Measurements from ENCODE around the gene SERPINA1.

Gene SERPINA1

DNA sequence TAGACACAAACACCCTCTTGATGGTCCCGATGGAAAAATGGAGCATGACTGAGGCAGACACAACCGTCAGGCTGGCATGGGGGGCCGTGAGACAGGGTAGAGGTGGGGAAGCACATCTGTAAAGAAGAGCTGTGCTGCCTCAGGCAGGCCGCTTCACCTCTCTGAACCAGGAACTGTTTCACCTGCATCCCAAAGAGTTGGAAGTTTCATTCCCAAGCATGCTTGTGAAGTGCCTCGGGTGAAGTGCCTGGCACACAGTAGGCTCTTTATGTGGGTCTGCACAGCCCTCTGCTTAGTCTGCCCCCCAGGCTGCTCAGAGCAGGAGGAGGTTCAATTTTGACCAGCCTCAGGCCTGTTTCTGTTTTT, 685 bp upstream of the SERPINA1 start:
- no peak for DNase-seq (ENCODE audit: low read depth)
- no peak overlapping the region for H3K4me3 ChIP-seq (ENCODE audit: low read length)
- TF ChIP-seq, protein P1, sequence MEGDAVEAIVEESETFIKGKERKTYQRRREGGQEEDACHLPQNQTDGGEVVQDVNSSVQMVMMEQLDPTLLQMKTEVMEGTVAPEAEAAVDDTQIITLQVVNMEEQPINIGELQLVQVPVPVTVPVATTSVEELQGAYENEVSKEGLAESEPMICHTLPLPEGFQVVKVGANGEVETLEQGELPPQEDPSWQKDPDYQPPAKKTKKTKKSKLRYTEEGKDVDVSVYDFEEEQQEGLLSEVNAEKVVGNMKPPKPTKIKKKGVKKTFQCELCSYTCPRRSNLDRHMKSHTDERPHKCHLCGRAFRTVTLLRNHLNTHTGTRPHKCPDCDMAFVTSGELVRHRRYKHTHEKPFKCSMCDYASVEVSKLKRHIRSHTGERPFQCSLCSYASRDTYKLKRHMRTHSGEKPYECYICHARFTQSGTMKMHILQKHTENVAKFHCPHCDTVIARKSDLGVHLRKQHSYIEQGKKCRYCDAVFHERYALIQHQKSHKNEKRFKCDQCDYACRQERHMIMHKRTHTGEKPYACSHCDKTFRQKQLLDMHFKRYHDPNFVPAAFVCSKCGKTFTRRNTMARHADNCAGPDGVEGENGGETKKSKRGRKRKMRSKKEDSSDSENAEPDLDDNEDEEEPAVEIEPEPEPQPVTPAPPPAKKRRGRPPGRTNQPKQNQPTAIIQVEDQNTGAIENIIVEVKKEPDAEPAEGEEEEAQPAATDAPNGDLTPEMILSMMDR (conservative IDR thresholded peaks at IDR 0.05; ENCODE audit: low read depth, low read length): no peak

DNA sequence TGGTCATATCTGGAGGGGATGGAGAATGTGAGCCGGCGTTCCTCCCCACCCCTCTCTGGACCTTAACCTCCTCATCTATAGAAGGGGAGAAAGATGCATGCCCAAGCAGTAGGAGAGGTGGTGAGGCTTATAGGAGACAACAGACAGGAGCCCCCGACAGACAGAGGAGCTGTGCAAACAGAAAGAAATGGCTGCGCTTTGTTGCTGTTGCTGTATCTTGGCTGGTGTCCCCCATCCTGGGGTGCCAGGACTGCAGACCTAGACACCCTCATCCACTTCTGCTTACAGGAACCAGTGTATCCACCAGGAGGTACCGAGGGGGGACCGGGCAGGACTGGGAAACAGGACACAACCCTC, 397 bp downstream of the SERPINA1 start:
- TF ChIP-seq, protein P1 (conservative IDR thresholded peaks at IDR 0.05; ENCODE audit: low read depth, low read length): no peak
- no peak overlapping the region for H3K4me3 ChIP-seq (ENCODE audit: low read length)
- DNase-seq (ENCODE audit: low read depth): no peak

DNA sequence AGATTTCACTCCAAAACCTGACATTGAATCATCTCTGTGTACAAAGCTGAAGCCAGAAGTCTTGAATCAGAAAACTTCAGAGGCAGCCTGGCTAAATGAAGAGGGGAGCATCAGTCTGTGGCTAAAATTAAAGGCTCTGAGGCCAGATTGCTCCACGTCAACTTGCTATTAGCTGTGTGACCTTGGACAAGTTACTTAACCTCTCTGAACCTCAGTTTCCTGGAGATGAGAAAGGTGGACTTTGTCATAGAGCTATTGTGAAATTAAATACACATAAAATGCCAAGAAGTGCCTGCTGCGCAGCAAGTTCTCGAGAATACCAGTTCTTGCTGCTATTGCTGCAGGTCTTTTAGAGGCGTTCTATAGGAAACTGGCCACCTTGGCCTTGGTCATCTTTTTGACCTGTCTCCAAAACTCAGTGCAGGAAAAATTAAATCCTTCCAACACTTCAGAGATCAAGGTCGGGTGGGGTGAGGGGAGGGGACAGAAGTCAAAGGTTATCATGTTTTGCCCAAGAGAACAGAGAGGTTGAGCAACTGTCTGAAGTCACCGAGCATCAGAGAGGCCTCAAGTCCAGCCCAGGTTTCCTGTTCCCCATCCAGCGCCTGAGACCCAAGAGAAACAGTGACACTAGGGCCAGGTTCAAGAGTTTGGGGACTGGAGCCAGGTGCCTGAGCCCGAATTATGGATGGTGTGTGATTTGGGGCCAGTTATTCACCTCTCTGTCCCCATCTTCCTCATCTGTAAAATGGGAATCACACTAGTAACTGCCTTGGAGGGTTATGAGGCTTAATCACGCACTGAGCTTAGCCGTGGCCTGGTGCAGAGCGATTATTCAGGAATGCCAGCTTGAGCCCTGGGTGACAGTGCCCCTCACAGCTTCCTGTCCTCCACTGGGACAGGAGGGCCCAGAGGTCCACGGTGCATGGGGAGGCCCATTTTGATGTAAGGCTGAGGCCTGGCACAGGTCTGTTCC, 1.1 kb downstream of the SERPINA1 start:
- H3K4me3 ChIP-seq (ENCODE audit: low read length): no peak overlapping the region
- TF ChIP-seq, protein P1 (conservative IDR thresholded peaks at IDR 0.05; ENCODE audit: low read depth, low read length): no peak
- no peak for DNase-seq (ENCODE audit: low read depth)

DNA sequence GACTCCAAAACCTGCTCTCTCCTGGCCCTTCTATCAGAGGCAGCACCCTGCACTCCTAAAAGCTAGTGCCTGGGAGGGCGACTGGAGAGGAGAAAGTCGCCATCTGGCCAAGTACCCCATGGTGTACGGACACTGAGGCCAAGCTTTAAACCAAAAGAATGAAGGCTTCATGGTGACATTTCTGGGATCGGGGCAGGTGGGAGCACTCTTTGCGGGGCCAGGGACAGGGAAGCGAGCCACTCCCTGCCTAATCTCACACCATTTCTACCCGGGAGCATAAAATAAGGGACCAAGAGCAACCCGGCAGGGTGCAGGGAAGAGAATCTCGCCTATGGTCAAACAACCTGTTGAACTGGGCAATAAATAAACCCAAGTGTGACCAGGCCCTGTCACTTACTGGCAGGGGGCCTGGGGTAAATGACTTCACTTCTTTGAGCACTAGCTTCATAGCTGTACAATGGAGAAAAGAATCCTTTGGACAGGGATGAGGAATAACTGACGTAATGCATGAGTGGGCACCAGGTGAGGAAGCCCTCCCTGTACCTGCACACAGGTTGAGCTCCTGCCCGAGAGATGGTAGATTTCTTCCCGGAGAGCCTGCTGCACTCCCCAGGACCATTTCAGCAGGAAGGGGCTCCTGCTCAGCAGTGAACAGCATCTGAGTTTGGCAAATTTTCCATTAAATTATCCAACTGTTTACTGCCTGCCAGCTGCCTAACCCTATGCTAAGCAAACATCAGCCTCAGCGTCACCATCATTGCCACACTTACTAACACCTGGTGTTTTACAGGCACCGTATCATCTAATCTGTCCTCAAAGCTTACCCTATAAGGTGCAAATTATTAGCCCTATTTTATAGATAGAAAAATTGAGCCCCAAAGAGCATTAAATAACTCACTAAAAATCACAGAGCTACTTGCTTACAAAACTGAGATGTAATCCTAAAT, 2.0 kb downstream of the SERPINA1 start:
- no peak overlapping the region for H3K4me3 ChIP-seq (ENCODE audit: low read length)
- no peak for DNase-seq (ENCODE audit: low read depth)
- TF ChIP-seq, protein P1 (conservative IDR thresholded peaks at IDR 0.05; ENCODE audit: low read depth, low read length): no peak

DNA sequence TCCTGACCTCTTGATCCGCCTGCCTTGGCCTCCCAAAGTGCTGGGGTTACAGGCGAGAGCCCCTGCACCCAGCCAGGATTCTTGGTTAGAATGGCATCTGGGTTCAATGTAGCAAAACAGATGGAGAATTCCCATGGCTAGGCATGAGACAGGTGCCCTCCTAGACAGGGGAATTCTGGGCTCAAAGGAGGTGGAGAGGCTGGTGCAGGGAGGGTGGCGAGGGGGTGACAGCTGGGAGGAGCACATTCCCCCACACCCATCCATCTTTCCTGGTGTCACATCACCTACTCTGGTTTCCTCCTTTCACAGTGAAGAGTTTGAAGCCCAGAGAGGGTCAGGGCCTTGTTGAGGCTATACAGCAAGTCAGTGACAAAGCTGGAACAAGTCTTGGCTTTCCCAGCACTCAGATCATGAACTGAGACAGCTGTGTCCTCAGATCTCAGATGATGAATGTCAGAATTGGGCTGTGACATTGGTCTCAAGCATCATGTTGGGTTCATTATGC, 2.8 kb downstream of the SERPINA1 start:
- TF ChIP-seq, protein P1 (conservative IDR thresholded peaks at IDR 0.05; ENCODE audit: low read depth, low read length): no peak
- no peak overlapping the region for H3K4me3 ChIP-seq (ENCODE audit: low read length)
- no peak for DNase-seq (ENCODE audit: low read depth)

DNA sequence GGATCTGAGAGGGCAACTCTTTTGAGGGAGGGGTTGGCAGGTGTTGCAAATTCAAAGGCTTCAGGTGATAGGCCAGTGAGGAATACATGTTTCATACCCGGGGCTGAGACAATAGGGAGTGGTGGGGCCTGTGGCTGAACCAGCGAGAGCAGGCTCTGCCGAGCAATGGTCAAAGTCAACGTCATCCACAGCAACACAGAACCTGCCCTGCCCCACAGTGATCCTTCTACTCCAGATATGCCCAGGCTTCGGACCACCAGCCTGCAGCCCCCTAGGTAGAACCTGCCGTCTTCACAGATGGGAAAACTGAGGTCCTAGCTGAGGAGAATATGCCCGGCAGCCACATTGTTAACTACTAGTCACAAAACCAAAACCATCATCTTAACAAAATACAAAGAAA, 4.1 kb downstream of the SERPINA1 start:
- TF ChIP-seq, protein P1 (conservative IDR thresholded peaks at IDR 0.05; ENCODE audit: low read depth, low read length): no peak

More for the DNA sequence above, 4.1 kb downstream of the SERPINA1 start:
- no peak overlapping the region for H3K4me3 ChIP-seq (ENCODE audit: low read length)
- no peak for DNase-seq (ENCODE audit: low read depth)
